A673 (cell line): ENCODE measurements around the gene FBLN2. TPM values are rescaled to one million over a fixed set of nuclear protein-coding genes. Genes with fewer than 3 reads are reported as not detected.

Experiments used
- BruUV-seq: library from RNA; stranded (reverse); fragments of 400-500 nt; replicated peaks from 2 replicates; lab custom pipeline; 2021; lab: Mats Ljungman, UMichigan
- CTCF ChIA-PET: fragments of 300-600 bp; sonication (Branson Sonifier 250); formaldehyde crosslinking; loops from one replicate; lab custom pipeline; 2022; ENCODE audit warnings: antibody characterized with exemption; lab: Charles Lee
- POLR2A ChIA-PET: fragments of 300-600 bp; sonication (Branson Sonifier 250); formaldehyde crosslinking; loops from one replicate; lab custom pipeline; 2022; ENCODE audit warnings: antibody characterized with exemption; ENCODE audit not compliant: low non-redundant PET; lab: Charles Lee
- DNase-seq: peaks from one replicate; pipeline ENCODE4 v3.0.0-alpha.2; 2015; ENCODE audit warnings: low spot score
- H3K27ac ChIP-seq: fragments of 200-600 bp; sonication (generic); 2 replicates; pipeline ENCODE4 v1.5.1; 2016; ENCODE audit warnings: mixed run types, low read depth, mild to moderate bottlenecking, mixed read lengths, antibody characterized with exemption, low read length; ENCODE audit not compliant: poor library complexity, severe bottlenecking
- H3K27me3 ChIP-seq: fragments of 200-600 bp; sonication (generic); replicated peaks from 2 replicates; pipeline ENCODE4 v1.6.1; 2017; ENCODE audit warnings: mixed run types, low read depth, mild to moderate bottlenecking, mixed read lengths, antibody characterized with exemption, low read length; ENCODE audit not compliant: insufficient read depth, poor library complexity
- H3K36me3 ChIP-seq: fragments of 200-600 bp; sonication (generic); 2 replicates; pipeline ENCODE4 v1.6.1; 2016; ENCODE audit warnings: mixed run types, mild to moderate bottlenecking, mixed read lengths, antibody characterized with exemption, low read length; ENCODE audit not compliant: insufficient read depth, poor library complexity, severe bottlenecking
- H3K4me1 ChIP-seq: fragments of 200-600 bp; sonication (generic); 2 replicates; pipeline ENCODE4 v1.6.1; 2017; ENCODE audit warnings: mixed run types, mild to moderate bottlenecking, mixed read lengths, antibody characterized with exemption, low read length; ENCODE audit not compliant: insufficient read depth, poor library complexity, severe bottlenecking
- H3K4me3 ChIP-seq: fragments of 200-600 bp; sonication (generic); 2 replicates; pipeline ENCODE4 v1.5.1; 2016; ENCODE audit warnings: low read depth, mixed run types, mild to moderate bottlenecking, mixed read lengths, low read length; ENCODE audit not compliant: poor library complexity, severe bottlenecking
- H3K9me3 ChIP-seq: fragments of 200-600 bp; sonication (generic); 2 replicates; pipeline ENCODE4 v1.6.1; 2016; ENCODE audit warnings: mixed run types, low read depth, mild to moderate bottlenecking, mixed read lengths, antibody characterized with exemption, low read length; ENCODE audit not compliant: poor library complexity, severe bottlenecking
- CTCF ChIP-seq: fragments of 300-800, 200-600 bp; sonication (generic); conservative IDR thresholded peaks from 2 replicates; pipeline ENCODE4 v1.5.1; 2017; ENCODE audit warnings: low read depth, mild to moderate bottlenecking, antibody characterized with exemption, low read length, moderate library complexity, mixed read lengths
- EZH2 ChIP-seq: fragments of 200-600 bp; sonication (generic); IDR thresholded peaks from 2 replicates; pipeline ENCODE4 v1.6.1; 2017; ENCODE audit warnings: borderline replicate concordance, low read depth, mild to moderate bottlenecking, mixed read lengths, antibody characterized with exemption, low read length; ENCODE audit not compliant: poor library complexity, severe bottlenecking
- intact Hi-C: fragments of 100-400 bp; cut with micrococcal nuclease; formaldehyde crosslinking; loops from one replicate; pipeline ENCODE4 v1.10.0; 2022; ENCODE audit not compliant: unreplicated experiment
- total RNA-seq: library from RNA; stranded (reverse); gene quantifications from 2 replicates; pipeline ENCODE4 v1.2.3, GENCODE V29; 2021

Gene FBLN2
- total RNA-seq, 1 experiment from 2014 or later: 0.71 TPM

GRCh38 chr3:13584901-13585300, 36.0 kb downstream of the FBLN2 start:
- Histone ChIP-seq H3K27me3 (no peaks in the 10 kb centered on the region), H3K4me3 (no peak overlapping the region), H3K4me1 (no peaks in the 10 kb centered on the region), H3K27ac (no peak overlapping the region), H3K36me3 (no peaks in the 10 kb centered on the region), H3K9me3 (no peaks in the 10 kb centered on the region)
- BruUV-seq: no TSS peak
- ChIA-PET CTCF (no interaction called here), POLR2A (no interaction called here)
- DNase-seq: no peak
- TF ChIP-seq EZH2 (no peak), CTCF (no peak)
- intact Hi-C loops: no loop called here

- no peaks in the 10 kb centered on the region for H3K27me3 ChIP-seq
- no peaks in the 10 kb centered on the region for H3K4me1 ChIP-seq
- no peaks in the 10 kb centered on the region for H3K9me3 ChIP-seq
- H3K27ac ChIP-seq: no peak overlapping the region
- TF ChIP-seq EZH2: no peak
- no peak for TF ChIP-seq CTCF
- H3K36me3 ChIP-seq: no peaks in the 10 kb centered on the region
- BruUV-seq: no TSS peak
- H3K4me3 ChIP-seq: no peak overlapping the region
- POLR2A ChIA-PET: interaction anchor here (0.6 kb wide), 1 partner anchor 59 kb away, joined by 3 read pairs; no protein-coding TSS in a partner anchor
- CTCF ChIA-PET: no interaction called here
- intact Hi-C loops: no loop called here
- DNase-seq: no peak
Observed at GRCh38 chr3:13587442-13587841, 38.5 kb downstream of the FBLN2 start.

GRCh38 chr3:13588221-13588701, 39.3 kb downstream of the FBLN2 start:
- BruUV-seq: no TSS peak
- POLR2A ChIA-PET: no interaction called here
- H3K36me3 ChIP-seq: no peaks in the 10 kb centered on the region
- H3K27ac ChIP-seq: no peak overlapping the region
- no peaks in the 10 kb centered on the region for H3K27me3 ChIP-seq
- H3K4me3 ChIP-seq: no peak overlapping the region
- H3K9me3 ChIP-seq: no peaks in the 10 kb centered on the region
- intact Hi-C loops: no loop called here
- TF ChIP-seq CTCF: no peak
- TF ChIP-seq EZH2: no peak
- H3K4me1 ChIP-seq: no peaks in the 10 kb centered on the region
- no peak for DNase-seq
- CTCF ChIA-PET: no interaction called here
